Smooth muscle cell (in vitro differentiated cells): ENCODE measurements around the gene SARDH. TPM values are rescaled to one million over a fixed set of nuclear protein-coding genes. Genes with fewer than 3 reads are reported as not detected.

Source experiments
- DNase-seq: peaks from one replicate; lab custom pipeline; 2025; ENCODE audit not compliant: unreplicated experiment; lab: John Stamatoyannopoulos, UW
- H2AFZ ChIP-seq: fragments of 200-600 bp; sonication (generic); 2 replicates; pipeline ENCODE4 v1.6.0; 2016; ENCODE audit warnings: antibody characterized with exemption, low read depth, mild to moderate bottlenecking
- H3F3A ChIP-seq: fragments of 200-600 bp; sonication (generic); 2 replicates; pipeline ENCODE4 v1.6.0; 2017; ENCODE audit warnings: antibody characterized with exemption, low read depth
- H3K27ac ChIP-seq: fragments of 200-600 bp; sonication (generic); 2 replicates; pipeline ENCODE4 v1.5.1; 2016; ENCODE audit warnings: low read depth, mild to moderate bottlenecking
- H3K27me3 ChIP-seq: fragments of 200-600 bp; sonication (generic); 2 replicates; pipeline ENCODE4 v1.6.1; 2016; ENCODE audit warnings: low read depth, mild to moderate bottlenecking
- H3K36me3 ChIP-seq: fragments of 200-600 bp; sonication (generic); 2 replicates; pipeline ENCODE4 v1.5.1; 2016; ENCODE audit warnings: low read depth
- H3K4me1 ChIP-seq: fragments of 200-600 bp; sonication (generic); 2 replicates; pipeline ENCODE4 v1.5.1; 2016; ENCODE audit warnings: low read depth
- H3K4me2 ChIP-seq: fragments of 200-600 bp; sonication (generic); 2 replicates; pipeline ENCODE4 v1.6.0; 2016; ENCODE audit warnings: mild to moderate bottlenecking
- H3K4me3 ChIP-seq: fragments of 200-600 bp; sonication (generic); 2 replicates; pipeline ENCODE4 v1.5.1; 2016; ENCODE audit warnings: mild to moderate bottlenecking
- H3K79me2 ChIP-seq: fragments of 200-600 bp; sonication (generic); 2 replicates; pipeline ENCODE4 v1.6.0; 2016; ENCODE audit warnings: low read depth, mild to moderate bottlenecking
- H3K9ac ChIP-seq: fragments of 200-600 bp; sonication (generic); 2 replicates; pipeline ENCODE4 v1.6.0; 2016; ENCODE audit warnings: low read depth
- H3K9me3 ChIP-seq: fragments of 200-600 bp; sonication (generic); replicated peaks from 2 replicates; pipeline ENCODE4 v1.5.1; 2016; ENCODE audit warnings: low read depth
- H4K20me1 ChIP-seq: fragments of 200-600 bp; sonication (generic); 2 replicates; pipeline ENCODE4 v1.6.0; 2016; ENCODE audit warnings: low read depth
- CTCF ChIP-seq: fragments of 200-600 bp; sonication (generic); IDR thresholded peaks from 2 replicates; pipeline ENCODE4 v1.5.1; 2017; ENCODE audit warnings: borderline replicate concordance, mild to moderate bottlenecking, antibody characterized with exemption; ENCODE audit not compliant: insufficient read depth, poor library complexity, severe bottlenecking
- WGBS: methylation state at CpG from one replicate; pipeline ENCODE4 v1.1.7; 2016; ENCODE audit warnings: low lambda C conversion rate; 5-methylcytosine and 5-hydroxymethylcytosine counted together
- polyA plus RNA-seq: library from polyadenylated mRNA; unstranded; fragments of >200 nt; fragmentation: Nextera tagmentation; extraction: Ambion mirVana; gene quantifications from 2 replicates; pipeline ENCODE4 v1.2.1, GENCODE V29; 2016
- total RNA-seq: library from RNA; depleted of rRNA; stranded (reverse); fragments of >200 nt; gene quantifications from 2 replicates; pipeline ENCODE4 v1.2.3, GENCODE V29; 2014

Gene SARDH
- total and polyA plus RNA-seq, 2 experiments from 2014 or later, result 3.3 to 10.1 TPM

GRCh38 chr9:133710661-133711427 lies 27.3 kb downstream of the SARDH start:
- no peaks in the 10 kb centered on the region for H3K27me3 ChIP-seq
- 86% methylated on average over 16 of the region's 16 CpGs for WGBS
- H3K4me2 ChIP-seq, result peak overlapping the region; percentile 33
- TF ChIP-seq CTCF, result no peak
- no peaks in the 10 kb centered on the region for H3K79me2 ChIP-seq
- H3K36me3 ChIP-seq, result no peaks in the 10 kb centered on the region
- H3K9me3 ChIP-seq, result no peaks in the 10 kb centered on the region
- peak overlapping the region; percentile 55 for H3K9ac ChIP-seq
- no peaks in the 10 kb centered on the region for H3K4me1 ChIP-seq
- no peak for DNase-seq
- no peak overlapping the region for H2AFZ ChIP-seq
- H3F3A ChIP-seq, result peaks cover 7% of the 10 kb centered on the region
- no peak overlapping the region for H3K4me3 ChIP-seq
- no peaks in the 10 kb centered on the region for H4K20me1 ChIP-seq
- H3K27ac ChIP-seq, result peak overlapping the region; percentile 97

DNA sequence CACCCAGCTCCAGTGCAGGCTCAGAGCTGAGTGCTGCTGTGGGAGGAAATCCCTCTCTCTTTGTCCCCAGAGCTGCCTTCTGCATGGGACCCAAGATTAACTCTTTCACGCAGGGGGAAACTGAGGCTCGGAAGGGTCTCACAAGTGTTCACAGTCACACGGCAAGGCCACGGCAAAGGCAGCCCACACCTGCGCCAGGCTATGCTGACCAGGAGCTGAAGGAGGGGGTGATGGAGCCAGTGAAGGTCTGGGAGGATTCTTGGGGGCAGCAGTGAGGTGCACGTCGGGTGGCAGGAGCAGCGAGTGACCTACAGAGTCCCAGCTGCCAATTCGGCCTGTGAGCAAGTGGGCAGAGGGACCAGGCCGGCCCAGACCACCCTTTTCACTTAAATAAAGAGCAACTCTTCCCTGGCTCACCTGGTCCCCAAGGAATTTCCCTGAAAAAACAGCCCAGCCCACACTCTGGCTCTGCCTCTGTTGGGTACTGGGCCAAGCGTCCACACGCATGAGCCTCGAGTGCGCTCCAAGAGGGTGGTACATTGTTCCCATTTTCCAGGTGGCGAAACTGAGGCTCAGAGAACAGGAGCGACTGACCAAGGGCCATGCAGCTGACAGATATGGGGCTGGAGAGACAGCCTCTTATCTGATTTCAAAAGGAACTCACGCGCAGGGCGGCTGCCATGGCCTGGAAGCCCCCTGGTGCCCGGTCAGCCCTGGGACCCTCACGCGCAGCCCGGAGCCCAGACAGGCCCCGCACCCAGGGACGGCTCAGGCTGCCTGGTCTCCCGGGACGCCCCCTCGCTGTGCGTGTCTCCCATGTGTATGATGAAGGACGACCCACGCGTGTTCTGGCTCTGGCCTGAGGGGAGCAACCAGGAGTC lies 28.2 kb downstream of the SARDH start:
- H4K20me1 ChIP-seq, result no peaks in the 10 kb centered on the region
- no peak overlapping the region for H3K4me3 ChIP-seq
- WGBS, result 96% methylated on average over 32 of the region's 32 CpGs
- no peak for DNase-seq
- H3K36me3 ChIP-seq, result no peaks in the 10 kb centered on the region
- H3K27ac ChIP-seq, result peak overlapping the region; percentile 97
- no peak for TF ChIP-seq CTCF
- H3K9ac ChIP-seq, result no peak overlapping the region
- no peaks in the 10 kb centered on the region for H3K79me2 ChIP-seq
- no peaks in the 10 kb centered on the region for H3K4me1 ChIP-seq
- H3F3A ChIP-seq, result peaks cover 7% of the 10 kb centered on the region
- no peak overlapping the region for H2AFZ ChIP-seq
- no peak overlapping the region for H3K4me2 ChIP-seq
- no peaks in the 10 kb centered on the region for H3K9me3 ChIP-seq
- no peaks in the 10 kb centered on the region for H3K27me3 ChIP-seq

GRCh38 chr9:133709015-133709611 lies 29.0 kb downstream of the SARDH start:
- Histone ChIP-seq H3K4me3 (no peak overlapping the region), H3K36me3 (no peaks in the 10 kb centered on the region), H3K27ac (no peak overlapping the region), H3K4me2 (no peak overlapping the region), H3K9ac (no peak overlapping the region), H3K79me2 (no peaks in the 10 kb centered on the region), H3F3A (peaks cover 1% of the 10 kb centered on the region), H3K27me3 (no peaks in the 10 kb centered on the region), H2AFZ (no peak overlapping the region), H3K9me3 (no peaks in the 10 kb centered on the region), H3K4me1 (no peaks in the 10 kb centered on the region), H4K20me1 (no peaks in the 10 kb centered on the region)
- TF ChIP-seq CTCF, result no peak
- no peak for DNase-seq
- WGBS, result 89% methylated on average over 25 of the region's 26 CpGs
